Activated T-helper 17 cell treated with anti-CD3 and anti-CD28 coated beads, Interleukin-2, amount 50 U/mL, for 72 hours (primary cell): Measurements from ENCODE around the gene UBAP2L. TPM values are rescaled to one million over a fixed set of nuclear protein-coding genes. Genes with fewer than 3 reads are reported as not detected.
"Not testable (repeated sequence)": the region's sequence is repeated elsewhere in the genome, so short reads cannot be mapped to it uniquely, and the experiment has no call there.

Source experiments
- ATAC-seq: fragments of 150-1000 bp; cut with Tn5 transposase; replicated peaks from 2 replicates; pipeline ENCODE4 v1.10.0; 2021; ENCODE audit warnings: mild to moderate bottlenecking, moderate library complexity
- H3K27ac Mint-ChIP-seq: one replicate; pipeline ENCODE4 v1.8.0; 2022; ENCODE audit warnings: mixed read lengths
- H3K27me3 Mint-ChIP-seq: one replicate; pipeline ENCODE4 v1.8.0; 2022; ENCODE audit warnings: mixed read lengths
- H3K36me3 Mint-ChIP-seq: one replicate; pipeline ENCODE4 v1.8.0; 2022; ENCODE audit warnings: low read depth, mild to moderate bottlenecking, mixed read lengths
- H3K4me1 Mint-ChIP-seq: one replicate; pipeline ENCODE4 v1.8.0; 2022; ENCODE audit warnings: mixed read lengths
- H3K4me3 Mint-ChIP-seq: one replicate; pipeline ENCODE4 v1.8.0; 2022; ENCODE audit warnings: mild to moderate bottlenecking, mixed read lengths
- H3K9me3 Mint-ChIP-seq: one replicate; pipeline ENCODE4 v1.8.0; 2022; ENCODE audit warnings: mixed read lengths
- total RNA-seq, 2 donors: library from RNA; stranded (reverse); gene quantifications; one replicate each; pipeline ENCODE4 v1.2.3, GENCODE V29; 2022

UBAP2L gene
- total RNA-seq, 2 donors from 2014 or later: 237 to 249 TPM

DNA sequence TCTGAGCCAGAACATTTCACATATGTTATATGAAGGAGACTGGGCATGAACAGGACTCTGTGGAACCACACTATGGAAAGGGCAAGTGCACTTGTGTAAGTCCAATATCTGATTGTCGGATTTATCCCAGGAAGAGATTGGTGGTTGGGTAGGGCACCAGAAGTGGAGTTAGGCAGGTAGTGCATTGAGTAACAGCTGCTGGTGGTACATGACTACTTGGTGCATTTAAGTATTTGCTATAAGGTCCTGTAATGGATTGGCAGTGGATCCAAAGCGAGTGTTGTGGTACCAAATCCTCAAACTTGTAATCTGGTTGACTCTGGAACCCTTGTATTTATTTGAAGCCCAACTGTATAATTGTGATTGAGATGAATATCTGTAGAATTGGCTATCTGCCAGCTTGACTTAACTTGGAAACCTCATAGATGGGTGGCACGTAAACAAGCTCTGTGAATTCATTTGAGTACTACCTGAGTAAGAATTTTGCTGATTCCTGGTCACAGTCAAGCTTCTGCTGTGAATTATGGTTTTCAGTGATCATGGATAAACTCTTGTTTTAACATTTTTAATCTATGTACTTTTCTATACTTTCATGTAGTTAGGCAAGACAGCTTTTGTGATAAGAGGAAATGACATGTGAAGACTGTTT is 21.1 kb downstream of the UBAP2L start:
- H3K27me3 Mint-ChIP-seq: no peaks in the 10 kb centered on the region
- ATAC-seq: peak; percentile 70
- H3K4me1 Mint-ChIP-seq: peaks cover 19% of the 10 kb centered on the region
- H3K27ac Mint-ChIP-seq: peak overlapping the region; percentile 18
- H3K4me3 Mint-ChIP-seq: peak overlapping the region; percentile 45
- H3K9me3 Mint-ChIP-seq: no peaks in the 10 kb centered on the region
- H3K36me3 Mint-ChIP-seq: peaks cover 100% of the 10 kb centered on the region

DNA sequence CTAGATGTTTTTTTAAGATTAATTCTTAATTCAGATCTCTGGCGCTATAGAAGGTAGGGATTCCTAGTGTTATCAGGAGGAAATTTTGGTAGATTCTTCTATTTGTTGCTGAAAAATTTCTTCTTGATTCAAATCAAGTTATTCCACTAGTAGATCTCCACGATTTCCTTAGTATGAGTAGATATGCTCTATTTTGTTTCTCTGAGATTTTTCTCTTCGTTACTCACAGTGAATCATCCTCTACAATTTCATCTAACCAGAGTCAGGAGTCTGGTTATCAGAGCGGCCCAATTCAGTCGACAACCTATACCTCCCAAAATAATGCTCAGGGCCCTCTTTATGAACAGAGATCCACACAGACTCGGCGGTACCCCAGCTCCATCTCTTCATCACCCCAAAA is 32.9 kb downstream of the UBAP2L start:
- H3K27me3 Mint-ChIP-seq: no peaks in the 10 kb centered on the region
- peaks cover 100% of the 10 kb centered on the region for H3K36me3 Mint-ChIP-seq
- ATAC-seq: no peak
- H3K4me3 Mint-ChIP-seq: no peak overlapping the region
- H3K27ac Mint-ChIP-seq: peak overlapping the region; percentile 83
- H3K9me3 Mint-ChIP-seq: no peaks in the 10 kb centered on the region
- H3K4me1 Mint-ChIP-seq: no peaks in the 10 kb centered on the region

- Mint-ChIP-seq H3K36me3 (peaks cover 100% of the 10 kb centered on the region), H3K27me3 (no peaks in the 10 kb centered on the region), H3K9me3 (no peaks in the 10 kb centered on the region), H3K4me1 (peaks cover 3% of the 10 kb centered on the region), H3K27ac (no peak overlapping the region), H3K4me3 (no peak overlapping the region)
- ATAC-seq: no peak
Observed at GRCh38 chr1:154256686-154257085, 35.9 kb downstream of the UBAP2L start.

- no peak for ATAC-seq
- Mint-ChIP-seq H3K27ac (no peak overlapping the region), H3K4me1 (peaks cover 13% of the 10 kb centered on the region), H3K27me3 (no peaks in the 10 kb centered on the region), H3K9me3 (no peaks in the 10 kb centered on the region), H3K36me3 (peaks cover 100% of the 10 kb centered on the region), H3K4me3 (no peak overlapping the region)
Observed at GRCh38 chr1:154258784-154259183, 38.0 kb downstream of the UBAP2L start.

GRCh38 chr1:154260127-154260526 is 39.4 kb downstream of the UBAP2L start:
- H3K36me3 Mint-ChIP-seq: peaks cover 100% of the 10 kb centered on the region
- H3K27ac Mint-ChIP-seq: no peak overlapping the region
- H3K27me3 Mint-ChIP-seq: no peaks in the 10 kb centered on the region
- H3K9me3 Mint-ChIP-seq: no peaks in the 10 kb centered on the region
- ATAC-seq: no peak
- peaks cover 25% of the 10 kb centered on the region for H3K4me1 Mint-ChIP-seq
- no peak overlapping the region for H3K4me3 Mint-ChIP-seq

DNA sequence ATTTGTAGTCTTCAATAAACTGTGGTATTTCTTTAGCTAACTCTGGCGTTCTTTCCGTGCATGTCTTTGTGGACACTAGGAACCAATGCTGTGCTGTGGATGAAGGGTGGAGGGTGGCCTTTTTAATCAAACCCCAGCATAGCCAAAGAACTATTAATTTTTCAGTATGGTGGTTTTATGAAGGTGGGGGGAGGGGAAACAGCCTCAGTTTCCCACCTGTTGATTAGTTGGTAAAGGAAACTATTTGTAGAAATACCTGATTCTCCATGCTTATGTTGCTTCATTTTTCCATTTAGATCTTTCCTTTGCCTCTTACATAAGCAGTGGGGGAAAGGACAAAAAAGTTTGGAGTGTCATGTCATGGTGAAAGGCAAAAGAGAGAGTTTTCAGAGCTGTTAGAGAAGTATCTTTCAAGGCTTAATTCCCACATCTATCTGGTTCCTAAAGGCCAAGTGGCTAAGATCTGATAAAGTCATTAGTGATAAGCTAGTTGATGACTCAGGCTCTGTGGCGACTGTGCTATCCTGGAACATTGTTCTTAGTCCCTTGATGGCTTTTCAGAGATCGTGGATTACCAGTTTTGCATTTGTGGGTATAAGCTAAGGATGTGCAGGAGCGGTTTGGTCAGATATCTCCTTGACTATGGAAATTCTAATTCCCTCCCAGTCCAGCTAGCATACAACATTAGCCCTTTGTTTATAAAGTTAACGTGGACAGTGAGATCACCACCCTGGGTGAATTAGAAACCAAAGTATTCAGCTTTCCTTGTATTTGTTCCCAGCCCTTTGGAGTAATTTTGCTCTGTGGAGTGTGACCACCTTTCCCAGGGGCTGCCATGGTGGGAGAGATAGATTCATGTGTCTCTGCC is 42.9 kb downstream of the UBAP2L start:
- H3K9me3 Mint-ChIP-seq: no peaks in the 10 kb centered on the region
- H3K27me3 Mint-ChIP-seq: no peaks in the 10 kb centered on the region
- peak overlapping the region; percentile 77 for H3K27ac Mint-ChIP-seq
- no peak for ATAC-seq
- peaks cover 100% of the 10 kb centered on the region for H3K36me3 Mint-ChIP-seq
- H3K4me3 Mint-ChIP-seq: peak overlapping the region; percentile 42
- H3K4me1 Mint-ChIP-seq: peaks cover 33% of the 10 kb centered on the region

GRCh38 chr1:154264454-154264853 is 43.7 kb downstream of the UBAP2L start:
- Mint-ChIP-seq H3K4me3 (peak overlapping the region; percentile 42), H3K4me1 (peaks cover 33% of the 10 kb centered on the region), H3K9me3 (no peaks in the 10 kb centered on the region), H3K27ac (peak overlapping the region; percentile 77), H3K27me3 (no peaks in the 10 kb centered on the region), H3K36me3 (peaks cover 100% of the 10 kb centered on the region)
- peak; percentile 69 for ATAC-seq

- ATAC-seq: peak; percentile 84
- Mint-ChIP-seq H3K9me3 (no peaks in the 10 kb centered on the region), H3K4me3 (peak overlapping the region; percentile 42), H3K36me3 (peaks cover 100% of the 10 kb centered on the region), H3K4me1 (peaks cover 33% of the 10 kb centered on the region), H3K27me3 (no peaks in the 10 kb centered on the region), H3K27ac (peak overlapping the region; percentile 77)
Observed at GRCh38 chr1:154265586-154265985, 44.8 kb downstream of the UBAP2L start.

DNA sequence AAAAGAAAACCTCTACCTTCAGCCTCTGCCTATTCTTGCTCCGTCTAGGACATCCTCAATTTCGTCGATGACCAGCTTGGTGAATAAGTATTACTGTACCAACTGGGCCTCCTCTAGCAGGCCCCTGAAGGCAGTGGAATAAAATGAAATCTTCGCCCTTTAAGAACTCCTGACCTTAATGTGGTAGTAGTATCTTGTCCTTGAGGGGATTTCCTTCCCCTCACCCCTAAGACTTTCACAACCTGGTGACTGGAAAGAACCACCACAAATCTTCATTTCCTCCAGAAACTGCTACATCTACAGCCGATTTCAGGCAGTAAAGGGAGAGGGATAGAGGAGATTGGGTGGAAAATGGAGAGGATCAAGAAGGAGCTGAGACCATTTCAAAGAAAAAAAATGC is 50.1 kb downstream of the UBAP2L start:
- Mint-ChIP-seq H3K9me3 (no peaks in the 10 kb centered on the region), H3K27me3 (no peaks in the 10 kb centered on the region), H3K27ac (peak overlapping the region; percentile 99), H3K36me3 (peaks cover 97% of the 10 kb centered on the region), H3K4me1 (peaks cover 23% of the 10 kb centered on the region), H3K4me3 (peak overlapping the region; percentile 98)
- peak; percentile 25 for ATAC-seq

DNA sequence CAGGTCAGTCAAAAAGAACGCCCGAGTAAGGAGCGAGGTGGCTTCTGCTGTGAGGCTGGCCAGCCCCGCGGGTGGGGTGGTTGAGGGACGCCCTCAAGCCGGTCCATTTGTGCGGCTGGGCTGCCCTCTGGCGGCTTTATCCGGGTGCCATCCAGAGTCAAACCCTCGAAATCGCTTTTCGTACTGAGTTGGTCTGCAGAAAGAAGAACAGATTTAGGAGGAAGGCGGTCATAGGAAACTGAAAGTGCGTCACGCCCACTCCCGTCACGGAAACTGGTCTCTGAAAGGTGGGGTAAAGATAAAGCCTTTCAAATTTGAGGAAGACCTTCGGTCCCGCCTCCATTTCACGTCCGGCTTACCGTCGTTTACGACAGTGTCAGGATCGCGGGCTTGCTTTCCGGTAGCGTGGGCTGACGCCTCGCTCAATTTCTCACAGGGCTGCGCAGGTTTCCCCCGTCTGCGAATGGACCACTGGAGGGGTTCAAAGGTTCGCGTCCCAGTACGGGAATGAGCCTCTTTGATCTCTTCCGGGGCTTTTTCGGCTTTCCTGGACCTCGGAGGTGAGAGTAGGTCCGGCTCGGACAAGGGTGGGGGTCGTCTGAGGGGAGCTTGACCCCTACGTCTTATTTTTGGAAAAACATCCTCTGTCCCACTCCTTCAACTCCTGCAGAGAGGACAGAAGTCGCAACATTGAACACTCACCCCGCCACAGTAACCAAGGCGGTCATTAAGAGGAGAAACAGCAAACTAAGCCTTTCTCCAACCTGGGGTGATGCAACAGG is 51.7 kb downstream of the UBAP2L start, which contains the start of gene HAX1:
TSS of gene HAX1 (plus strand) at position 413 of the 782 bp plus-strand sequence. CDS start at position 508, 95 bp downstream.
- Mint-ChIP-seq H3K27ac (peak within 1 kb of the TSS; percentile 99), H3K36me3 (peaks cover 88% of the 10 kb centered on the region), H3K9me3 (no peaks in the 10 kb centered on the region), H3K27me3 (no peaks in the 10 kb centered on the region), H3K4me1 (peaks cover 22% of the 10 kb centered on the region), H3K4me3 (peak within 1 kb of the TSS; percentile 98)
- peak; percentile 94 for ATAC-seq

GRCh38 chr1:154272999-154273563 is 52.3 kb downstream of the UBAP2L start:
- H3K4me1 Mint-ChIP-seq: peaks cover 22% of the 10 kb centered on the region
- no peaks in the 10 kb centered on the region for H3K27me3 Mint-ChIP-seq
- H3K4me3 Mint-ChIP-seq: peak overlapping the region; percentile 98
- peak overlapping the region; percentile 99 for H3K27ac Mint-ChIP-seq
- no peak for ATAC-seq
- H3K36me3 Mint-ChIP-seq: peaks cover 81% of the 10 kb centered on the region
- H3K9me3 Mint-ChIP-seq: no peaks in the 10 kb centered on the region

DNA sequence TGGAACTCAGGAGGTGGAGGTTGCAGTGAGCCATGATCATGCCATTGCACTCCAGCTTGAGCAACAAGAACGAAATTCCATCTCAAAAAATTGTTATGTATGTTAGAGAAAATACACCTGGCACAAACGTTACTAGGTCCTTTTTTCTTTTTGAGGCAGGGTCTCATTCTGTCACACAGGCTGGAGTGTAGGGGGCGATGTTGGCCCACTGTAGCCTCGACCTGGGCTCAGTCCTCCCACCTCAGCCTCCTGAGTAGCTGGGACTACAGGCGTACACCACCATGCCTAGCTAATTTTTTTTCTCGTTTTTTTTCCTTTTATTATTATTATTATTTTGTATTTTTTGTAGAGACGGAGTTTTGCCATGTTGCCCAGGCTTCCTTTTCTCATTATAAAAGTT is 56.0 kb downstream of the UBAP2L start:
- H3K4me3 Mint-ChIP-seq: no peak overlapping the region

GRCh38 chr1:154287591-154287990 is 66.8 kb downstream of the UBAP2L start:
- H3K4me3 Mint-ChIP-seq, H3K36me3 Mint-ChIP-seq, ATAC-seq, H3K27me3 Mint-ChIP-seq, H3K9me3 Mint-ChIP-seq, H3K27ac Mint-ChIP-seq, H3K4me1 Mint-ChIP-seq: not testable (repeated sequence)

More for the DNA sequence above, 56.0 kb downstream of the UBAP2L start:
- ATAC-seq: no peak
- H3K9me3 Mint-ChIP-seq: no peaks in the 10 kb centered on the region
- no peaks in the 10 kb centered on the region for H3K27me3 Mint-ChIP-seq
- peaks cover 45% of the 10 kb centered on the region for H3K36me3 Mint-ChIP-seq
- H3K4me1 Mint-ChIP-seq: peaks cover 15% of the 10 kb centered on the region
- H3K27ac Mint-ChIP-seq: no peak overlapping the region

DNA sequence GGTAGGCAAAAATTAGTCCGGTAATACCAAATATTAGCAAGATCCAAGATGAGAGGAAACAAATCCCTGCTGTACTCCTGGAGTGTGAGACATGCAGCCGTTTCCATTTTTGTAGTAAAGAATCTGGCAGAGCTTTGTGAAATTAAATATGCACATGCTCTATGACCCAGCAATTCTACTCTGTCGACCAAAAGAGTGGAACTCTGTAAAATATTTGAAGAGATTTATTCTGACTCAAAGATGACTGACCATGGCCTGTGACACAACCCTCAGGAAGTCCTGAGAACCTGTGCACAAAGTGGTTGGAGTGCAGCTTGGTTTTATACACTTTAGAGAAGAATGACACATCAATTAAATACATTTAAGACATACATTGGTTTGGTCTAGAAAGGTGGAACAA is 67.9 kb downstream of the UBAP2L start:
- peaks cover 3% of the 10 kb centered on the region for H3K27me3 Mint-ChIP-seq
- H3K4me3 Mint-ChIP-seq: no peak overlapping the region
- H3K4me1 Mint-ChIP-seq: no peaks in the 10 kb centered on the region
- H3K9me3 Mint-ChIP-seq: peaks cover 5% of the 10 kb centered on the region
- ATAC-seq: peak; percentile 45
- no peak overlapping the region for H3K27ac Mint-ChIP-seq
- H3K36me3 Mint-ChIP-seq: no peaks in the 10 kb centered on the region
